HepG2 (cell line): ENCODE measurements around the gene LRR1. TPM values are rescaled to one million over a fixed set of nuclear protein-coding genes. Genes with fewer than 3 reads are reported as not detected.

ENCODE experiments used
- AGO1 ChIP-seq: fragments of 200-400 bp; formaldehyde crosslinking; IDR thresholded peaks from 2 replicates; pipeline ENCODE4 v1.6.1; 2017; ENCODE audit warnings: mild to moderate bottlenecking, low read depth, low read length, moderate library complexity; ENCODE audit not compliant: poor library complexity, severe bottlenecking
- ELF1 ChIP-seq: sonication (generic); formaldehyde crosslinking; IDR thresholded peaks from 2 replicates; pipeline ENCODE4 v1.4.0; 2020; ENCODE audit warnings: missing genetic modification reagents
- MED13 ChIP-seq: sonication (generic); formaldehyde crosslinking; IDR thresholded peaks from 2 replicates; pipeline ENCODE4 v1.5.0; 2020; ENCODE audit warnings: missing genetic modification reagents
- NFIB ChIP-seq: sonication (generic); formaldehyde crosslinking; IDR thresholded peaks from 2 replicates; pipeline ENCODE4 v1.9.0; 2021; ENCODE audit warnings: missing genetic modification reagents, mild to moderate bottlenecking, borderline replicate concordance
- SMAD9 ChIP-seq: sonication (generic); formaldehyde crosslinking; IDR thresholded peaks from 2 replicates; pipeline ENCODE4 v1.5.1; 2020; ENCODE audit warnings: mild to moderate bottlenecking, missing genetic modification reagents
- STAT5B ChIP-seq: sonication (generic); formaldehyde crosslinking; IDR thresholded peaks from 2 replicates; pipeline ENCODE4 v1.4.0; 2020; ENCODE audit warnings: missing genetic modification reagents
- TOPORS ChIP-seq: sonication (generic); formaldehyde crosslinking; IDR thresholded peaks from 2 replicates; pipeline ENCODE4 v1.8.0; 2023; ENCODE audit warnings: mild to moderate bottlenecking, missing genetic modification reagents
- WIZ ChIP-seq: sonication (generic); formaldehyde crosslinking; IDR thresholded peaks from 2 replicates; pipeline ENCODE4 v1.5.1; 2020; ENCODE audit warnings: mild to moderate bottlenecking, missing genetic modification reagents
- ZNF263 ChIP-seq: sonication (generic); formaldehyde crosslinking; IDR thresholded peaks from 2 replicates; pipeline ENCODE4 v1.4.0; 2020; ENCODE audit warnings: missing genetic modification reagents
- ZNF33A ChIP-seq: sonication (generic); formaldehyde crosslinking; IDR thresholded peaks from 2 replicates; pipeline ENCODE4 v1.5.1; 2020; ENCODE audit warnings: missing genetic modification reagents, mild to moderate bottlenecking, moderate library complexity, borderline replicate concordance
- polyA plus RNA-seq, 8 experiments: library from polyadenylated mRNA; depleted of rRNA in 3 of 8; stranded (reverse) in 7 of 8; unstranded in 1 of 8; fragments of >200 nt; fragmentation: Illumina TruSeq in 4 of 8; extraction: Trizol in 4 of 8; gene quantifications; 2 replicates each; pipeline versions ENCODE4 v1.2.1 to v1.2.3, GENCODE V29; 2011 to 2016; ENCODE audit warnings: low read depth in 4 of 8, missing spikeins in 1 of 8, mixed read lengths in 1 of 8; ENCODE audit not compliant: insufficient read depth in 1 of 8
- total RNA-seq, 5 experiments: library from RNA; depleted of rRNA; stranded (reverse); fragments of >200 nt; fragmentation: Illumina TruSeq; extraction: Trizol; gene quantifications; 2 replicates each; pipeline ENCODE4 v1.2.3, GENCODE V29; 2016; ENCODE audit warnings: low read depth in 1 of 5
- TF ChIP-seq, protein P1 (sequence below): sonication (generic); formaldehyde crosslinking; IDR thresholded peaks from 2 replicates; pipeline ENCODE4 v1.5.0; 2020; ENCODE audit warnings: mild to moderate bottlenecking, missing genetic modification reagents, borderline replicate concordance
- TF ChIP-seq, protein P2 (sequence below): sonication (generic); formaldehyde crosslinking; IDR thresholded peaks from 2 replicates; pipeline ENCODE4 v1.4.0; 2020; ENCODE audit warnings: low read depth, missing genetic modification reagents
- TF ChIP-seq, protein P3 (sequence below): fragments of 450-650 bp; IDR thresholded peaks from 2 replicates; pipeline ENCODE4 v1.6.1; 2017

The LRR1 gene
- total and polyA plus RNA-seq, 2 of the 13 experiments (the other 11 are each of a cell fraction or from before 2014, with no cell fraction given) = 7.0 to 36.2 TPM

DNA sequence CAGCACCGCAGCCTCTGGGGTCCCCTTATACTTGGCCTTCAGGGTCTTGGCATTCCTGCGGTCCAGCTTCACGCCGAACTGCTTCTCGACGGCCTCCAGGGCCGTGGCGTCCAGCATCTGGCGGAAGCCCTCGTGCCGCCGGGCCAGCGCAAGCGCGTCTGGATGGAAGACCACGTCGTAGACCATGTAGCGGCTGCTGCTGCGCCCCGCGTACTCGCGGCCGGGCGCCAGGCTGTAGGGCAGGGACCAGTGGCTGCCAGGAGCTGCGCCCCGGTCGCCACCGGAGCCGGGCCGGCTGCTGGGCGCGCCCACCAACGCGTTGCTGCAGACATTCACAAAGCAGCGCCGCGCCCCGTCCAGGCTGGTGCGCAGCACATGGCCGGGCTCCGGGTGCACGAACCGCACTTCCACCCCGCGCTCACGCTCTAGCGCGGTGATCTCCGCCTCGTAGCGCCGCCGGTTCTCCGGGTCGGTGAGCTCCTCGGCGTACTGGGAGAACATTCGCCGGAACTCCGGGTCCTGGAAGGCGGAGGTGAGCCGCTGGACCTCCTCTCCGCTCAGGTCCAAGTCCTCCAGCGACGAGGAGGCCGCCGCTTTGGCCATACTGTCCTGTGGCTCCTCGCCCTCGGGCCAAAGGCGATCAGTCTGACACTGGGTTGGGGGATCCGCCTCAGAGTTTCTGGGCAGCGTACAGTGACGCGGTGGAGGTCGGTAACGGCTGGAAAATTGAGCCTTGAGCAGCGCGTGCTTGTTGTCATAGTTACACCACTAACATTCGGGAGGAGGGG lies 36.0 kb downstream of the LRR1 start, which contains the start of gene DNAAF2 (continued):
- TF ChIP-seq, protein P1, sequence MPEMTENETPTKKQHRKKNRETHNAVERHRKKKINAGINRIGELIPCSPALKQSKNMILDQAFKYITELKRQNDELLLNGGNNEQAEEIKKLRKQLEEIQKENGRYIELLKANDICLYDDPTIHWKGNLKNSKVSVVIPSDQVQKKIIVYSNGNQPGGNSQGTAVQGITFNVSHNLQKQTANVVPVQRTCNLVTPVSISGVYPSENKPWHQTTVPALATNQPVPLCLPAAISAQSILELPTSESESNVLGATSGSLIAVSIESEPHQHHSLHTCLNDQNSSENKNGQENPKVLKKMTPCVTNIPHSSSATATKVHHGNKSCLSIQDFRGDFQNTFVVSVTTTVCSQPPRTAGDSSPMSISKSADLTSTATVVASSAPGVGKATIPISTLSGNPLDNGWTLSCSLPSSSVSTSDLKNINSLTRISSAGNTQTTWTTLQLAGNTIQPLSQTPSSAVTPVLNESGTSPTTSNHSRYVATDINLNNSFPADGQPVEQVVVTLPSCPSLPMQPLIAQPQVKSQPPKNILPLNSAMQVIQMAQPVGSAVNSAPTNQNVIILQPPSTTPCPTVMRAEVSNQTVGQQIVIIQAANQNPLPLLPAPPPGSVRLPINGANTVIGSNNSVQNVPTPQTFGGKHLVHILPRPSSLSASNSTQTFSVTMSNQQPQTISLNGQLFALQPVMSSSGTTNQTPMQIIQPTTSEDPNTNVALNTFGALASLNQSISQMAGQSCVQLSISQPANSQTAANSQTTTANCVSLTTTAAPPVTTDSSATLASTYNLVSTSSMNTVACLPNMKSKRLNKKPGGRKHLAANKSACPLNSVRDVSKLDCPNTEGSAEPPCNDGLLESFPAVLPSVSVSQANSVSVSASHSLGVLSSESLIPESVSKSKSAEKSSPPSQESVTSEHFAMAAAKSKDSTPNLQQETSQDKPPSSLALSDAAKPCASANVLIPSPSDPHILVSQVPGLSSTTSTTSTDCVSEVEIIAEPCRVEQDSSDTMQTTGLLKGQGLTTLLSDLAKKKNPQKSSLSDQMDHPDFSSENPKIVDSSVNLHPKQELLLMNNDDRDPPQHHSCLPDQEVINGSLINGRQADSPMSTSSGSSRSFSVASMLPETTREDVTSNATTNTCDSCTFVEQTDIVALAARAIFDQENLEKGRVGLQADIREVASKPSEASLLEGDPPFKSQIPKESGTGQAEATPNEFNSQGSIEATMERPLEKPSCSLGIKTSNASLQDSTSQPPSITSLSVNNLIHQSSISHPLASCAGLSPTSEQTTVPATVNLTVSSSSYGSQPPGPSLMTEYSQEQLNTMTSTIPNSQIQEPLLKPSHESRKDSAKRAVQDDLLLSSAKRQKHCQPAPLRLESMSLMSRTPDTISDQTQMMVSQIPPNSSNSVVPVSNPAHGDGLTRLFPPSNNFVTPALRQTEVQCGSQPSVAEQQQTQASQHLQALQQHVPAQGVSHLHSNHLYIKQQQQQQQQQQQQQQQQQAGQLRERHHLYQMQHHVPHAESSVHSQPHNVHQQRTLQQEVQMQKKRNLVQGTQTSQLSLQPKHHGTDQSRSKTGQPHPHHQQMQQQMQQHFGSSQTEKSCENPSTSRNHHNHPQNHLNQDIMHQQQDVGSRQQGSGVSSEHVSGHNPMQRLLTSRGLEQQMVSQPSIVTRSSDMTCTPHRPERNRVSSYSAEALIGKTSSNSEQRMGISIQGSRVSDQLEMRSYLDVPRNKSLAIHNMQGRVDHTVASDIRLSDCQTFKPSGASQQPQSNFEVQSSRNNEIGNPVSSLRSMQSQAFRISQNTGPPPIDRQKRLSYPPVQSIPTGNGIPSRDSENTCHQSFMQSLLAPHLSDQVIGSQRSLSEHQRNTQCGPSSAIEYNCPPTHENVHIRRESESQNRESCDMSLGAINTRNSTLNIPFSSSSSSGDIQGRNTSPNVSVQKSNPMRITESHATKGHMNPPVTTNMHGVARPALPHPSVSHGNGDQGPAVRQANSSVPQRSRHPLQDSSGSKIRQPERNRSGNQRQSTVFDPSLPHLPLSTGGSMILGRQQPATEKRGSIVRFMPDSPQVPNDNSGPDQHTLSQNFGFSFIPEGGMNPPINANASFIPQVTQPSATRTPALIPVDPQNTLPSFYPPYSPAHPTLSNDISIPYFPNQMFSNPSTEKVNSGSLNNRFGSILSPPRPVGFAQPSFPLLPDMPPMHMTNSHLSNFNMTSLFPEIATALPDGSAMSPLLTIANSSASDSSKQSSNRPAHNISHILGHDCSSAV (CRISPR knock-in tag) = no peak
- TF ChIP-seq ZNF263 (no peak; the same call in 1 of the 2 replicates), NFIB (CRISPR knock-in tag) (no peak), TOPORS (CRISPR knock-in tag) (no peak), ZNF33A (no peak), WIZ (CRISPR knock-in tag) (no peak), AGO1 (no peak), ELF1 (CRISPR knock-in tag) (no peak), STAT5B (no peak), MED13 (CRISPR knock-in tag) (no peak), SMAD9 (CRISPR knock-in tag) (no peak)
- TF ChIP-seq, protein P2, sequence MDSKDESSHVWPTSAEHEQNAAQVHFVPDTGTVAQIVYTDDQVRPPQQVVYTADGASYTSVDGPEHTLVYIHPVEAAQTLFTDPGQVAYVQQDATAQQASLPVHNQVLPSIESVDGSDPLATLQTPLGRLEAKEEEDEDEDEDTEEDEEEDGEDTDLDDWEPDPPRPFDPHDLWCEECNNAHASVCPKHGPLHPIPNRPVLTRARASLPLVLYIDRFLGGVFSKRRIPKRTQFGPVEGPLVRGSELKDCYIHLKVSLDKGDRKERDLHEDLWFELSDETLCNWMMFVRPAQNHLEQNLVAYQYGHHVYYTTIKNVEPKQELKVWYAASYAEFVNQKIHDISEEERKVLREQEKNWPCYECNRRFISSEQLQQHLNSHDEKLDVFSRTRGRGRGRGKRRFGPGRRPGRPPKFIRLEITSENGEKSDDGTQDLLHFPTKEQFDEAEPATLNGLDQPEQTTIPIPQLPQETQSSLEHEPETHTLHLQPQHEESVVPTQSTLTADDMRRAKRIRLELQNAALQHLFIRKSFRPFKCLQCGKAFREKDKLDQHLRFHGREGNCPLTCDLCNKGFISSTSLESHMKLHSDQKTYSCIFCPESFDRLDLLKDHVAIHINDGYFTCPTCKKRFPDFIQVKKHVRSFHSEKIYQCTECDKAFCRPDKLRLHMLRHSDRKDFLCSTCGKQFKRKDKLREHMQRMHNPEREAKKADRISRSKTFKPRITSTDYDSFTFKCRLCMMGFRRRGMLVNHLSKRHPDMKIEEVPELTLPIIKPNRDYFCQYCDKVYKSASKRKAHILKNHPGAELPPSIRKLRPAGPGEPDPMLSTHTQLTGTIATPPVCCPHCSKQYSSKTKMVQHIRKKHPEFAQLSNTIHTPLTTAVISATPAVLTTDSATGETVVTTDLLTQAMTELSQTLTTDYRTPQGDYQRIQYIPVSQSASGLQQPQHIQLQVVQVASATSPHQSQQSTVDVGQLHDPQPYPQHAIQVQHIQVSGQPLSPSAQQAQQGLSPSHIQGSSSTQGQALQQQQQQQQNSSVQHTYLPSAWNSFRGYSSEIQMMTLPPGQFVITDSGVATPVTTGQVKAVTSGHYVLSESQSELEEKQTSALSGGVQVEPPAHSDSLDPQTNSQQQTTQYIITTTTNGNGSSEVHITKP = no peak
- TF ChIP-seq, protein P3, sequence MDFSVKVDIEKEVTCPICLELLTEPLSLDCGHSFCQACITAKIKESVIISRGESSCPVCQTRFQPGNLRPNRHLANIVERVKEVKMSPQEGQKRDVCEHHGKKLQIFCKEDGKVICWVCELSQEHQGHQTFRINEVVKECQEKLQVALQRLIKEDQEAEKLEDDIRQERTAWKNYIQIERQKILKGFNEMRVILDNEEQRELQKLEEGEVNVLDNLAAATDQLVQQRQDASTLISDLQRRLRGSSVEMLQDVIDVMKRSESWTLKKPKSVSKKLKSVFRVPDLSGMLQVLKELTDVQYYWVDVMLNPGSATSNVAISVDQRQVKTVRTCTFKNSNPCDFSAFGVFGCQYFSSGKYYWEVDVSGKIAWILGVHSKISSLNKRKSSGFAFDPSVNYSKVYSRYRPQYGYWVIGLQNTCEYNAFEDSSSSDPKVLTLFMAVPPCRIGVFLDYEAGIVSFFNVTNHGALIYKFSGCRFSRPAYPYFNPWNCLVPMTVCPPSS = no peak
